Right cardiac atrium (tissue), 5 donors: Measurements from ENCODE around the gene WWOX. TPM values are rescaled to one million over a fixed set of nuclear protein-coding genes. Genes with fewer than 3 reads are reported as not detected.
A peak's percentile ranks its signal among the peaks of the same experiment; 100 is the strongest.

Experiments used
- ATAC-seq, 2 donors: fragments of 200-7000 bp; cut with Tn5 transposase; one replicate each; pipeline versions ENCODE4 v1.8.0 to v1.9.1; 2020; ENCODE audit warnings: moderate library complexity in 2 of 2, mild to moderate bottlenecking in 1 of 2
- DNase-seq, 3 donors: peaks; one replicate each; pipeline ENCODE4 v3.0.0-alpha.2; 2020
- H3K27ac ChIP-seq: one replicate; pipeline ENCODE4 v1.5.1; 2013; ENCODE audit warnings: mild to moderate bottlenecking, low read length, control low read depth, moderate library complexity
- H3K27me3 ChIP-seq: one replicate; pipeline ENCODE4 v1.6.1; 2013; ENCODE audit not compliant: control insufficient read depth, insufficient read depth
- H3K4me1 ChIP-seq: one replicate; pipeline ENCODE4 v1.6.1; 2013; ENCODE audit warnings: low read length; ENCODE audit not compliant: control insufficient read depth, insufficient read depth
- H3K4me3 ChIP-seq: one replicate; pipeline ENCODE4 v1.5.1; 2013; ENCODE audit warnings: low read length, control low read depth
- H3K9me3 ChIP-seq: one replicate; pipeline ENCODE4 v1.6.1; 2013; ENCODE audit warnings: low read length; ENCODE audit not compliant: control insufficient read depth
- WGBS: extraction: QIAGEN DNeasy Blood & Tissue Kit; methylation state at CpG from one replicate; pipeline ENCODE4 v1.1.7; 2013; 5-methylcytosine and 5-hydroxymethylcytosine counted together
- intact Hi-C, 4 donors: fragments of 100-400 bp; cut with DNase I; formaldehyde crosslinking; loops; one replicate each; pipeline versions ENCODE4 v1.11.0 to v1.14.0; 2022 to 2023
- polyA plus RNA-seq: library from polyadenylated mRNA; stranded (reverse); fragments of 200-250 nt; gene quantifications from one replicate; pipeline ENCODE4 v1.2.3, GENCODE V29; 2013
- total RNA-seq, 4 donors: library from RNA; stranded (reverse); fragmentation: NEBNext Ultra II Directional; extraction: Animal tissue kit (Norgen Biotek cat#: 25700); gene quantifications; one replicate each; pipeline ENCODE4 v1.2.1, GENCODE V29; 2021
- donor health status: healthy with polysubstance abuse.
- donor health status: DM: no; HTN: yes; CAD: no.
- donor health status: DM: no; HTN: no; CAD: no.
- donor health status: DM: no; HTN: yes; CAD: no; lungs with severe emphysema.
- donor health status: DM: yes; HTN: yes; CAD: no.

The WWOX gene
- total and polyA plus RNA-seq, 5 donors, result 6.0 to 14.9 (median 13.1) TPM

DNA sequence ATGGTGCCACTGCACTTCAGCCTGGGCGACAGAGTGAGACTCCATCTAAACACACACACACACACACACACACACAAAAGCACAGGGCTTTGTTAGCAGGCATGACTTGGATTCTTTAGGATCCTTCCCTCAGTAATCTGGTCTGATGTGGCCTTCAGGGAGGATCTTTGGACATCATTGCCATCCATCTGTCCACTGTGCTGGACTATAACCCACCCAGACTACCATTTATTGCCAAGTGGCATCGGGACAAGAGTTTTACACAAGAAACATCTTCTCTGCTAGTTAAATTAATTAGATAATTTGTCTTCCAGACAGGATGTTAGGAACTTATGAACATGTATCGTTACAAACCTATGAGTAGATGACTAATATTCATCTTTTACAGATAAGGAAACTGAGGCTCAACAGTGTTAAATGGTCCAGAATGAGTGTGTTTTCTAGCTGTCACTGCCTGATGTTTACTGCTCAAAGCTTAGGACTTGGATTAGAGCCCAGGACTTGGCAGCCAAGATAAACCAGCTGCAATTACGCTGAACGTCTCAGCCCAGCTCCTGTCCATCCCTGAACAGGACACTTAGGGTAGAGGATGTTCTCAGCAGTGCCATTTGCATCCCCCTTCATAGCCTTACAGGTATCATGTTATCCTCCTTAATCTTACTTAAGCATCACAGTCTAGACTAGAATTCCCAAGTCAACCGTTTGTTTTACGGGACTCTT lies 285.8 kb downstream of the WWOX start:
- ATAC-seq (peak in 1 of 2 donors; percentile 26), DNase-seq (no peak)
- no peak overlapping the region for H3K4me3 ChIP-seq
- H3K9me3 ChIP-seq, result no peaks in the 10 kb centered on the region
- no peak overlapping the region for H3K27ac ChIP-seq
- H3K27me3 ChIP-seq, result no peaks in the 10 kb centered on the region
- intact Hi-C loops, result no loop called here
- WGBS, result 67% methylated on average over 7 of the region's 7 CpGs
- H3K4me1 ChIP-seq, result peaks cover 2% of the 10 kb centered on the region

DNA sequence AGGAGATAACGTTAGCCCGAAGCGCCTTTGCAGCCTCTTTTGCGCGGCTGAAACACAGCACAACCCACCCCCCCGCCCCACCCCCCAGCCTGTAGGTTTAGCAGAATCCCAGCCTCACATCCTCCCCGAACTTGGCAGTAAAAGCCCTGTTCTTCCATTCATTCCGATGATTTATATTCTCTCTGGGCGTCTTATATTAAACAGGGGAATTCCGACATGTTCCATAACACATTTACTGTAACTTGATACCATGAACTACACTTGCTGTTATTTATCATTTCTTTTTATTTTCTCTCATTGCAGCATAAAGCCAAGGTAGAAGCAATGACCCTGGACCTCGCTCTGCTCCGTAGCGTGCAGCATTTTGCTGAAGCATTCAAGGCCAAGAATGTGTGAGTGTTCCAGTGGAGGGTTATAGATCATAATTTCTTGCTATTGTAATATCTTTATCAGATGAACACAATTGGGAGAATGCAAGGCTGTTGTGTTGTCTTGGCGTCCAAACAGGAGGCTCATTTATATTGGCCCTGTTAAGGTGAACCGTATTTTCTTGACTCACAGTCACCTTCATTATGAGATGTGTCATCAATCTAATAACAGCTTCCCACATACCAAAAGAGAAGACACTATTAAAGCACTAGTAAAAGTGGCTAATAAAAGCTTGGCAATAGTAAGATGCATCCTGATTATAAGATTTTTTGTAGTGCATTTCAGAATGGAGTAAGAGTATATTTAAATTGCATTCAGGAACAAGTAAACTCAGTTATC lies 287.3 kb downstream of the WWOX start:
- no peak for ATAC-seq
- H3K4me1 ChIP-seq, result peaks cover 2% of the 10 kb centered on the region
- H3K4me3 ChIP-seq, result no peak overlapping the region
- H3K27me3 ChIP-seq, result no peaks in the 10 kb centered on the region
- H3K27ac ChIP-seq, result no peak overlapping the region
- DNase-seq, result no peak
- H3K9me3 ChIP-seq, result no peaks in the 10 kb centered on the region
- WGBS, result 88% methylated on average over 15 of the region's 15 CpGs
- intact Hi-C loops, result no loop called here

DNA sequence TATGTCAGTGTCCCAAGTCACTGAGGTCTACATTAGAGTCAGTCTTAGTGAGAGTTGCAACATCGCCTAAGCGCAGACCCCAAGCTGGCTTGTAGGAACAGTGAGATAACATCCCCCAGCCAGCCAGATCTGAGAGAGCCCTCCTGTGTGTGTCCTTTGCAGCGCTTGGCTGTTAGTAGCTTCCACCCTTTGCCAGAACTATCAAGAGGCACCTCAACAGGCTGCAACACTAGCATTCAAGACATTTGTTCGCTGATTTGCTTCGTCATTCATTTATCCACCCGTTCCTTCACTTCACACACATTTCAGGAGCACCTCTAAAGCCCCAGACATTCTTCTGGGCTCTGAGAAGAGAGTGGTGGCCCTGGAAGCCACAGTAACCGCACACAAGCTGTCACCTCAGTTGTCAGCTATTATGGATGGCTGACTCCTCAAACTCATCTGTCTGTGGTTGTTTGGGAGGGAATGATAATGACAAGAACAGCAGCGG lies 289.6 kb downstream of the WWOX start:
- 68% methylated on average over 8 of the region's 8 CpGs for WGBS
- intact Hi-C loops, result no loop called here
- no peaks in the 10 kb centered on the region for H3K27me3 ChIP-seq
- no peak overlapping the region for H3K4me3 ChIP-seq
- H3K4me1 ChIP-seq, result peaks cover 2% of the 10 kb centered on the region
- DNase-seq (no peak), ATAC-seq (peak; percentile 49 to 55)
- H3K27ac ChIP-seq, result no peak overlapping the region
- H3K9me3 ChIP-seq, result no peaks in the 10 kb centered on the region

DNA sequence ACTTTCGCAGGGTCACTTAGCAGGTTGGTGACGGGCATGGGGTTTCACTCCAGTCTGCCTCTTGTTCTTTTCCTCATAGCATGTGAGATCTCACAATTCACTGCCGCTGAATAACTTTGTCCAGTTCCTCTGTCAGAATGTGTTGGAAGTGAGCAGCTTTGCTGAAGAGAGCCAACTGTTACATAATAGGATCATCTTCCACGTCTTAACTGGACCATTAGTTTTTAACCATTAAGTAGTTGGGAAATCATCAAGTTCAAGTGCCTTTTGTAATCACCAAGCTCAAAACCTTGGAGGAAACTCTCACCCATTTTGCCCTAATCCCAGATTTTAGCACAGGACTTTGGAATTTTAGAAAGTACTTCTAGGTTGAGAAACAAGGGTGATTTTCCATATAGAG lies 290.6 kb downstream of the WWOX start:
- ATAC-seq (peak; percentile 42 to 66), DNase-seq (no peak)
- Histone ChIP-seq H3K27ac (no peak overlapping the region), H3K9me3 (no peaks in the 10 kb centered on the region), H3K4me3 (no peak overlapping the region), H3K27me3 (no peaks in the 10 kb centered on the region), H3K4me1 (peaks cover 2% of the 10 kb centered on the region)
- intact Hi-C loops, result loop anchor here in 1 of 4 donors (5.0 kb wide), 1 partner anchor 318 kb away; no protein-coding TSS in a partner anchor
- WGBS, result 37% methylated on average over 4 of the region's 4 CpGs

DNA sequence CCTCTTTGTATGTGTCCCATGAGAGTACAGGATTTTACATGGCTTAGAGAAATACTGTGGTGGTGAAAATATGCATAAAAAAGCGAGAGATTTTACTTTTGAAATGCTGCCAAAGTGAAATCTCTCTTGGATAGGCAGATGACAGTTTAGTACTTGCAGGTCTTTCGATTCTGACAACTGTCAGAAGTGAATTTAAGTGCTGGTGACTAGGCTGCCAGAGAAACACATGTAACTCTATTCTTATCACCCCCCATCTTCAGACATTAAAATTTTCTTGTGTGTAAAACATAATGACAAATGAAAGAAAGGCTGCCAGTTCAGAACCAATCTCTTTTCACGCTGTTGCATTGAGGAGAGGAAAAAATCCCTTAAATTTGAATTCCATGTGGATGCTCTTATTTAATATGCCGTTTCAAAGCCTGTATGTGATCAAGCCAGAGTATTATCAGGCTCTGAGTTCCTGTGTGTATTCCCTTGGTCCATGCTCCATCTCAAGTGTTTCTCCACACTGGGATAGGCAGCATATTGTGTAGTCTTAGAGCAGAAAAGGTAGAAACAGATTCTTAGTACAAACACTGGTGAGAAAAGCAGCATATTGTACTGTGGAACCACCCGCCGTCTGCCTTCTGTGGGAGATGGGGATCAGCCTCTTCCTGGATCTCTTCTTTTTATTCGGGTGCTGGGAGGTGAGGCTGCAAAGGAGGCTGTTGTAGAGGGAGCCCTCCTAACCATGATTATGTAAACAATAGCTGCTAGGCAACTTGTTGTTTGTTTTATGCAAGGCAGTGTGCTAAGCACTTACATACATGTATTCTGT lies 291.3 kb downstream of the WWOX start:
- 47% methylated on average over 7 of the region's 7 CpGs for WGBS
- intact Hi-C loops, result loop anchor here in 1 of 4 donors (5.0 kb wide), 1 partner anchor 318 kb away; no protein-coding TSS in a partner anchor
- no peak overlapping the region for H3K4me3 ChIP-seq
- H3K4me1 ChIP-seq, result peaks cover 2% of the 10 kb centered on the region
- DNase-seq (no peak), ATAC-seq (no peak)
- H3K27ac ChIP-seq, result no peak overlapping the region
- H3K27me3 ChIP-seq, result no peaks in the 10 kb centered on the region
- no peaks in the 10 kb centered on the region for H3K9me3 ChIP-seq

DNA sequence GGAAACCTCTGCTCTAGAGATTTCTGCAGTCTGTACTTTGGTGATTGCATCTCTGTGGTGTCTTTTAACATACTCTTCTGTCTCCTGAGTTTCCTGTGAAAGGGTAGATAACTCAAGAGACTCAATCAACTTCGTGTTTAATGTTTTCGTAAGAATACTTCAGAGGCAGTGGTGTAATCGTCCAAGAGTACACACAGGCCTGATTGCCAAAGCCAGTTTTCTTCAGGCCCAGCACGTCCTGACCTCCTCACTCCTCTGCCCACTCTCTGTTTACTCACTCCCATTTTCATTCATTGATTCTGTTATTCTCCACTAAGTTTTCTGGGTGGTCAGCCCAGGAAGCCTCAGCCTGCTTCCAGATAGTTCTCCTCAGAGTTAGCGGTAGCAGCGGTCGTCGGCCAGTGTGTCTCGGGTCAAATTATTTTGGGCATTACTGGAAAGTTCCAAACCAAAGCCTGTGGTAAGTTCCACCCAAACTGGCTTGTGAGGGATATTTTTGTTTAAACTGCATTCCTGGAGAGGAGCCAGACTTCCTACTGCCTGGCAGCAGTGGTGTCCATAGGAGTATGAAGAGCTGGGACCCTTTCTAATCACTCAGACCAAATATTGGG lies 293.2 kb downstream of the WWOX start:
- peaks cover 2% of the 10 kb centered on the region for H3K4me1 ChIP-seq
- H3K9me3 ChIP-seq, result no peaks in the 10 kb centered on the region
- H3K27me3 ChIP-seq, result no peaks in the 10 kb centered on the region
- DNase-seq (peak in 1 of 3 donors; percentile 47), ATAC-seq (peak in 1 of 2 donors; percentile 17)
- H3K27ac ChIP-seq, result no peak overlapping the region
- no peak overlapping the region for H3K4me3 ChIP-seq
- intact Hi-C loops, result loop anchor here in 1 of 4 donors (5.0 kb wide), 1 partner anchor 320 kb away; no protein-coding TSS in a partner anchor
- 68% methylated on average over 9 of the region's 9 CpGs for WGBS

DNA sequence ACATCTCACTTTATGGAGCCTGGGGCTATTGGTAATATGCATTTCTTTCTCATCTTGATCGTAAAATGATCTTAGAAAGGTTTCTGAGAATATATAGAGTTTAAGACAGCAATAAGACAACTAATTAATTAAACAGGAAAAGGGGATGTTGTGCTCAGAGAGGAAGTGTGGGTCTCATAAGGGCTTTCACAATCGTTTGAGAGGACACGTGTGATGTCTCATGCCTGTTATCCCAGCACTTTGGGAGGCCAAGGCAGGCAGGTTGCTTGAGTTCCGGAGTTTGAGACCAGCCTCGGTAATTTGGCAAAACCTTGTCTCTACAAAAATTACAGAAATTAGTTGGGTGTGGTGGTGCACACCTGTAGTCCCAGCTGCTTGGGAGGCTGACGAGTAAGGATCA lies 295.6 kb downstream of the WWOX start:
- Histone ChIP-seq H3K9me3 (no peaks in the 10 kb centered on the region), H3K27ac (no peak overlapping the region), H3K4me3 (no peak overlapping the region), H3K4me1 (no peaks in the 10 kb centered on the region), H3K27me3 (no peaks in the 10 kb centered on the region)
- ATAC-seq, result no peak
- no peak for DNase-seq
- intact Hi-C loops, result no loop called here
- WGBS, result 85% methylated on average over 6 of the region's 6 CpGs

DNA sequence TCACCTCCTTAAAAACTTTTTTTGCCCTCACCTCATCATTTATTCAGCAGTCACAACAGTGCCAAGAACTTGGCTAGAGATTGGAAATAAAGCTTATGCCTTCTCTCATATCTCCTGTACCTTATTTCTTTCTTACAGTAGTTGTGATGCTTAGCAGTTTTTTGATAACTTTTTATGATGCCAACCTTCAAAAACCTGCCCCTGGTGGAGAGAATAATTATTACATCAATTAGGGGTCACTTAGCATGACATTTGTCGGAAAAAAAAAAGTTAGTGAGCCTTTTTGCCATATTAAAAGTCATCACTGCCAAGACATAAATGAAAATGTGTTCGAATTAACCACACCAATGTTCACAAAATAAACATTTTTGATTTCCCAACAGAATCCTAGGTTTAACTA lies 296.6 kb downstream of the WWOX start:
- H3K9me3 ChIP-seq, result no peaks in the 10 kb centered on the region
- H3K27me3 ChIP-seq, result no peaks in the 10 kb centered on the region
- H3K4me3 ChIP-seq, result no peak overlapping the region
- no peak for ATAC-seq
- 82% methylated on average over 2 of the region's 2 CpGs for WGBS
- H3K27ac ChIP-seq, result no peak overlapping the region
- no peak for DNase-seq
- H3K4me1 ChIP-seq, result no peaks in the 10 kb centered on the region
- intact Hi-C loops, result no loop called here

DNA sequence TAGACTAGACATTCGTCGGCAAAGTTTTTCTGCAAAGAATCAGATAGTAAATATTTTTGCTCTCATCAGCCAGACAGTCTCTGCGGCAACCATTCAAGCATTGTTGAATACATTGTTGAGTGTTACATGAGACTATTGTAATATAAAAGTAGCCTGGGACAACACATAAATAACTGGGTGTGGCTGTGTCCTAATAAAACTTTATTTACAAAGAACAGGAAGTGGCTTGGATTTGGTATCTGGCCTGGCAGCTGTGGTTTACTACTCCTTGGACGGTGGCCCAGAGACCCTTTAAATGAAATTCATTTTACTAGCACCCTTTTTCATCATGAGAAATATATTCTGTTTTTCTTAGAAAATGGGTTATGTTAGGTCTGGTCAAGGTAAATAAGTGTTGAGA lies 297.2 kb downstream of the WWOX start:
- DNase-seq (no peak), ATAC-seq (no peak)
- 87% methylated on average over 4 of the region's 4 CpGs for WGBS
- Histone ChIP-seq H3K9me3 (no peaks in the 10 kb centered on the region), H3K4me3 (no peak overlapping the region), H3K27ac (no peak overlapping the region), H3K27me3 (no peaks in the 10 kb centered on the region), H3K4me1 (no peaks in the 10 kb centered on the region)
- intact Hi-C loops, result no loop called here

DNA sequence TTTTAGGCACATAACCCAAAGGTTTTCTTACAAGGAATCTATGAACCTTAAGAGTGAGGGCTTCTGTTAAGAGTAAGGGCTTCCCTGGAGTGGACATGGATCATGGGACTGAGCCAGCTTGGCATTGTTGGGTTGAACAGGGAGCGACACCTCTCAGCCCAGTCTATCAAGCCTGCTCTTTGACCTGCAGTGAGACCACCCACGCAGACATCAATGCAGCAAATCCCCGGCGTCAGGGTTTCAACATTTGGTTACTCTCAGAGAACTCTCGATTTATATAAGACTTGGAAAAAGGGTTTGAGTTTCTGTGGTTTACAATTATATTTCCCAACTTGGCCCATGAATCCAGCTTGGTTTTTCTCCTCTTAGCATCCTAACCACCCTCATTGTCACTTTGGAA lies 299.9 kb downstream of the WWOX start:
- intact Hi-C loops, result no loop called here
- no peak overlapping the region for H3K4me3 ChIP-seq
- WGBS, result 84% methylated on average over 5 of the region's 5 CpGs

More for the DNA sequence above, 299.9 kb downstream of the WWOX start:
- no peaks in the 10 kb centered on the region for H3K27me3 ChIP-seq
- no peaks in the 10 kb centered on the region for H3K9me3 ChIP-seq
- no peaks in the 10 kb centered on the region for H3K4me1 ChIP-seq
- no peak for DNase-seq
- H3K27ac ChIP-seq, result no peak overlapping the region
- ATAC-seq, result no peak
